K562 (cell line): Measurements from ENCODE around the gene BCAS3.

ENCODE experiments used
- CBFA2T2 ChIP-seq: fragments of 450-650 bp; conservative IDR thresholded peaks from 2 replicates; pipeline ENCODE4 v1.6.1; 2017; ENCODE audit warnings: mild to moderate bottlenecking
- CTCF ChIP-seq, 3 experiments: IDR thresholded peaks in 2 of 3; conservative IDR thresholded peaks in 1 of 3; 2 replicates each; pipeline ENCODE4 v1.5.1; 2011 to 2012; ENCODE audit warnings: low read length in 3 of 3, mild to moderate bottlenecking in 3 of 3, control low read depth in 2 of 3, improper control_type of control experiment in 1 of 3, inconsistent platforms in 1 of 3, low read depth in 1 of 3, mixed read lengths in 1 of 3, moderate library complexity in 1 of 3; ENCODE audit not compliant: insufficient read depth in 2 of 3
- FOXA1 ChIP-seq: fragments of 450-650 bp; IDR thresholded peaks from 2 replicates; pipeline ENCODE4 v1.6.1; 2016; ENCODE audit warnings: mild to moderate bottlenecking, borderline replicate concordance
- FOXP1 ChIP-seq: sonication (generic); formaldehyde crosslinking; IDR thresholded peaks from 2 replicates; pipeline ENCODE4 v1.8.0; 2022; ENCODE audit warnings: mild to moderate bottlenecking, missing genetic modification reagents
- GTF2F1 ChIP-seq: IDR thresholded peaks from 2 replicates; pipeline ENCODE4 v1.6.1; 2011; ENCODE audit warnings: low read depth, low read length, improper control_type of control experiment
- KAT2B ChIP-seq: IDR thresholded peaks from one replicate; pipeline ENCODE4 v1.6.1; 2012; ENCODE audit warnings: low read depth, mild to moderate bottlenecking, control low read depth, inconsistent platforms, low read length, moderate library complexity
- MGA ChIP-seq: fragments of 450-650 bp; IDR thresholded peaks from 2 replicates; pipeline ENCODE4 v1.6.1; 2016; ENCODE audit warnings: mild to moderate bottlenecking, moderate library complexity
- MYBL2 ChIP-seq, 2 experiments: fragments of 450-650 bp in 1 of 2; sonication (generic) in 1 of 2; formaldehyde crosslinking in 1 of 2; IDR thresholded peaks; 2 replicates each; pipeline versions ENCODE4 v1.6.1 to v1.8.1; 2017 to 2022; ENCODE audit warnings: borderline replicate concordance in 1 of 2, inconsistent platforms in 1 of 2, low read depth in 1 of 2, mild to moderate bottlenecking in 1 of 2, missing genetic modification reagents in 1 of 2, moderate library complexity in 1 of 2
- POLR2A ChIP-seq: fragments of 450-650 bp; conservative IDR thresholded peaks from 2 replicates; pipeline ENCODE4 v1.6.1; 2016
- RNF2 ChIP-seq: sonication (generic); IDR thresholded peaks from 2 replicates; pipeline ENCODE4 v1.6.1; 2016
- SMAD4 ChIP-seq: fragments of 250-450 bp; sonication (Bioruptor Pico); conservative IDR thresholded peaks from 2 replicates; pipeline ENCODE4 v1.8.0; 2021; ENCODE audit warnings: inconsistent platforms, mild to moderate bottlenecking, moderate library complexity
- TCF7L2 ChIP-seq: fragments of 150-350 bp; IDR thresholded peaks from 2 replicates; pipeline ENCODE4 v1.6.1; 2016; ENCODE audit warnings: low read depth, mild to moderate bottlenecking, low read length, moderate library complexity
- ZNF639 ChIP-seq, 2 experiments: fragments of 200-800 bp in 1 of 2; sonication (Bioruptor generic) in 1 of 2; sonication (generic) in 1 of 2; formaldehyde crosslinking in 1 of 2; IDR thresholded peaks in 1 of 2; conservative IDR thresholded peaks in 1 of 2; 2 replicates each; pipeline versions ENCODE4 v1.5.0 to v1.6.1; 2016 to 2020; ENCODE audit warnings: missing compliant biosample characterization in 1 of 2, missing genetic modification characterization in 1 of 2, missing genetic modification reagents in 1 of 2

- TF ChIP-seq ZNF639 (CRISPR knock-in tag; conservative IDR thresholded peaks at IDR 0.05 in 1 of 2, IDR thresholded peaks at IDR 0.05 in 1 of 2) (no peak), CBFA2T2 (no peak), CTCF (IDR thresholded peaks at IDR 0.05 in 2 of 3, conservative IDR thresholded peaks at IDR 0.05 in 1 of 3; ENCODE audit: insufficient read depth in 2 of 3, low read depth in 1 of 3, low read length in 3 of 3) (no peak), KAT2B (no peak), FOXA1 (no peak), POLR2A (no peak), TCF7L2 (no peak), MYBL2 (IDR thresholded peaks at IDR 0.05; ENCODE audit: low read depth) (no peak), MYBL2 (CRISPR knock-in tag; IDR thresholded peaks at IDR 0.05; ENCODE audit: borderline replicate concordance) (no peak), SMAD4 (CRISPR knock-in tag) (no peak), FOXP1 (no peak), RNF2 (no peak), GTF2F1 (no peak), MGA (no peak)
Observed at GRCh38 chr17:61160789-61161445, 483.3 kb downstream of the BCAS3 start.
